ENCODE results near the gene TMEM59L.

TMEM59L gene

DNA sequence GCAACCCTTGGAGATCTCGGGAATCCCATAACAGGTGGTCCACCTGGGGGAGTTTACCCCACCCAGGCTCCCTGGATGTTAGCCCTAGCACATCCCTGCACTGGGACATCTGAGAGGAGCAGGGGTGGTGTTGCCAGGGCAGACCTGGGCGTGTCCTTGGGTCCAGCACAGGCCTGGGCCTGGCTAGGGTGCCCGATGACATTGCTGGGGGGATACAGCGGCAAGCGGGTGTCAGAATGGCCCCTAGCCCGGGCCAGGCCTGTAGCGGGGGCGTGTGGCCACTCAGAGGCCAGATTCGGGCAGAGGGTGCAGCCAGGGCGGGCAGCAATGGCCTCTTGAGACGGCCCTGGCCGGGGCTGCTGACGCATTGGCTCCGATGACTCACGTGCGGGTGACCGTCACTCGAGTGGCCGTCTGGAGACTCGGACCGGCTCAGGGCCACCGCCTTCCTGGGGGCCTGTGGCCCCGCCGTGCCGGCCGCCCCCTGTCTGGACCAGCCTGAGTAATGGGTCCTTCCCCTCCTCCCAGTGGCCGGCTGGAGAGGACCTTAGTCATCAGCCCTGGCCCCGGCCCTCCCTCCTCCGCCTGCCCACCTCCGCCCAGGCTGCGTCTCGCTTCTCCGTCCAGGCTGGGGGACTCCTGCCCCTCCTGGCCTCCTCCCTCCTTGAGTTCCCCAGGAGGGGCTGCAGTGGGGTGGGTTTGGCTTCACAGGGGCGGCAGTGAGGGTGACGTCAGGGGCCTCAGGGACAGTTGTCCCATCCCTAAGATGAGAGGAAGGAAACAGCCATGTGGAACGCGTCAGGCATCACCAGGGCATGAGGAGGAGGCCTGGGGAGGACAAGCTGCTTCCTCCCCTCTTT is 47.6 kb downstream of the TMEM59L start:
- DNase-seq = no peak

GRCh38 chr19:18660939-18661670 is 48.4 kb downstream of the TMEM59L start:
- no peak for DNase-seq

DNA sequence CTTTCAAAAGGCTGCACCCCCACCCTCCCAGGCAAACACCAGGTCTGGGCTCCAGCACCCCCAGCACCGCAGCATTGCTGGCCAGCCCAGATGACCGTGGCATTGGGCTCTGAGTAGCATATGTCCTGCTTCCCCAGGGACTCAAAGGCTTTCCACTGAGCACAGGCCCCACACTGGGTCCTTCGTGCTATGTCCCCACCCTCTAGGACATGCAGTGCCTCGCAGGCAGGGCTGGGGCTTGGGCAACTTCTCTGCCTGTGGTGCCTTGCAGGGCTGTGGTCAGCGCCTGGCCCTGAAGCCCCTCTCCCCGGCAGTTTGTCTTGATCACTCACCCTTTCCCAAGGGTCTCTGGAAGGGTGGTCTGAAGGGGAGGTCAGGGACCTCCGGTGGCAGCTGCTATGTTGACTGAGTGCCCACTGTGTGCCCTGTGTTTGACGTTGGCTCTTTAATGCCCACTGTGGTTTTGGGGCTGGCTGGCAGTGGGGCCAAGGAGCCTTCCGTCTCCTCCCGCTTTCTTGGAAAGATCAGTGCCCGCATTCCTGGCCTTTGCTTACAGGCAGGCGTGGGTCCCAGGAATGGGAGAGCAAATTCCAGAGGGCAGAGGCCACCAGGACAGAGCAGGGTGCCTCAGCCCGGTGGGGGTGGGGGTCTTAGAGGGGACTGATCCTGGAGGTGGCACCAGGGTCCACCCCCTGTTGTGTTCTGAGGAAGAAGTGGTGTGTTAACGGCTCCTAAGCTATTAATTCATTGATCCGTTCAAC is 50.5 kb downstream of the TMEM59L start:
- DNase-seq = no peak

DNA sequence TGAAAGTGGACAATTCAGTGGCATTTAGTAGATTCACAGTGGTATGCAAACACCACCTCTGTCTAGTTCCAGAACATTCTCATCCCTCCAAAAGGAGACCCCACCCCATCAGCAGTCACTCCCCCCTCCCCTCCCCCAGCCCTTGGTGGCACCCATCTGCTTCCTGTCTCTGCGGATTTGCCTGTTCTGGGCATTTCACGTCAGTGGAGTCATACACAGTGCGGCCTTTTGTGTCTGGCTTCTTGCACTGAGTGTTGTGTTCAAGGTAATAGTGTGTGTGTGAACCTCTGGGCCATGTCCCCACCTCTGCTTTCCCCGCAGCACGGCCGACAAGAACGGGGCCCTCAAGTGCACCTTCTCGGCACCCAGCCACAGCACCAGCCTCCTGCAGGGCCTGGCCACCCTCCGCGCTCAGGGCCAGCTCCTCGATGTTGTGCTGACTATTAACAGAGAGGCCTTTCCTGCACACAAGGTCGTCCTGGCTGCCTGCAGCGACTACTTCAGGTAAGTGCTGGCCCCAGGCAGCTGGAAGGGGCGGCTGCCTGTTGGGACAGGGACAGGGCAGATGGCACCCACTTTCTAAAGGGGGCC is 51.4 kb downstream of the TMEM59L start:
- DNase-seq = no peak

GRCh38 chr19:18665771-18666202 is 53.1 kb downstream of the TMEM59L start:
- no peak for DNase-seq

DNA sequence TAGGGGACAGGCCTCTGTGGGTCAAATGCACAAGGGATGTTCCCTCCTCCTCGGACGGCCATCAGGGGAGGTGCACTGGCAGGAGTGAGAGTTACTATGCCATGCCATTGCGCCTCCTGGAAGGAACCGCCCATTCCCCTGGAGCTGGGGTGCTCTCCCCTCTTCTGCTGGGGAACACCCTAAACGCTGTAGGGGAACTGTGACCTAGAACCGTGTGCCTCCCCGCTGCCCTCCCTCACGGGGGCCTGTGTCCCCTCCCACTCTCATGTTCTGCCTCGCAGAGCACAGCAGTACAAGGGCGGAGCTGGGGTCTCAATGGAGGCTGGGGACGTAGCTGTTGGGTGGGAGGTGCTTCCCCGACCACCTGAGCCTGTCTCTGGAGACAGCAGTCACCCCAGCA is 53.6 kb downstream of the TMEM59L start:
- no peak for DNase-seq

- DNase-seq = no peak
Measured at GRCh38 chr19:18666784-18667183, 54.1 kb downstream of the TMEM59L start.

DNA sequence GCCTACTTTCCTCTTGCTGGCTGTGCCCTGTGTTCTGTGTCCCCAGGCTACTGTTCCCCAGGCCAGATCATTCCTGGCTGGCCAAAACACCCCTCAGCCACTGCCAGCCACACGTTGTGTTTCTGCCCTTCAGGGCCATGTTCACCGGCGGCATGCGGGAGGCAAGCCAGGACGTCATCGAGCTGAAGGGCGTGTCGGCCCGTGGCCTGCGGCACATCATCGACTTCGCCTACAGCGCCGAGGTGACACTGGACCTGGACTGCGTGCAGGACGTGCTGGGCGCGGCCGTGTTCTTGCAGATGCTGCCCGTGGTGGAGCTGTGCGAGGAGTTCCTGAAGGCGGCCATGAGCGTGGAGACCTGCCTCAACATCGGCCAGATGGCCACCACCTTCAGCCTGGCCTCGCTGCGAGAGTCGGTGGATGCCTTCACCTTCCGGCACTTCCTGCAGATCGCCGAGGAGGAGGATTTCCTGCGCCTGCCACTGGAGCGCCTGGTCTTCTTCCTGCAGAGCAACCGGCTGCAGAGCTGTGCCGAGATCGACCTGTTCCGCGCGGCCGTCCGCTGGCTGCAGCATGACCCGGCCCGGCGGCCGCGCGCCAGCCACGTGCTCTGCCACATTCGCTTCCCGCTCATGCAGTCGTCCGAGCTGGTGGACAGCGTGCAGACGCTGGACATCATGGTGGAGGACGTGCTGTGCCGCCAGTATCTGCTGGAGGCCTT is 55.0 kb downstream of the TMEM59L start:
- no peak for DNase-seq

DNA sequence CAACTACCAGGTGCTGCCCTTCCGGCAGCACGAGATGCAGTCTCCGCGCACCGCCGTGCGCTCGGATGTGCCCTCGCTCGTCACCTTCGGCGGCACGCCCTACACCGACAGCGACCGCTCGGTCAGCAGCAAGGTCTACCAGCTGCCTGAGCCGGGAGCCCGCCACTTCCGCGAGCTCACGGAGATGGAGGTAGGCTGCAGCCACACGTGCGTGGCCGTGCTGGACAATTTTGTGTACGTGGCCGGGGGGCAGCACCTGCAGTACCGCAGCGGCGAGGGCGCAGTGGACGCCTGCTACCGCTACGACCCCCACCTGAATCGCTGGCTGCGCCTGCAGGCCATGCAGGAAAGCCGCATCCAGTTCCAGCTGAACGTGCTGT is 55.6 kb downstream of the TMEM59L start:
- DNase-seq = no peak

- no peak for DNase-seq
Measured at GRCh38 chr19:18668744-18669523, 56.3 kb downstream of the TMEM59L start.

DNA sequence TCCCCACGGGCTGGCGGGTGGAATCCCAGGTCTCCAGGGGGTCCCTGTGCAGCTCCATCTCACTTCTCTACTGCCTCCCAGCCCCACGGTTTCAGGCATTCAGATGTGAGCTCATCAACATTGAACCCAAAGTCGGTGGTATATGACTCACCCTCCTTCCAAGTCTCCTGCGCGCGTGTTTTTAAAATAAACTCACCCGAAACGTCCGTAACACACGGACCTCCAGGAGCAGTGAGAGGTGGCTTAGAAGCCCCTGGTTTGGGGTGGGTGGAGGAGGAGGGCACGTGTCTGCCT is 56.8 kb downstream of the TMEM59L start:
- no peak for DNase-seq

DNA sequence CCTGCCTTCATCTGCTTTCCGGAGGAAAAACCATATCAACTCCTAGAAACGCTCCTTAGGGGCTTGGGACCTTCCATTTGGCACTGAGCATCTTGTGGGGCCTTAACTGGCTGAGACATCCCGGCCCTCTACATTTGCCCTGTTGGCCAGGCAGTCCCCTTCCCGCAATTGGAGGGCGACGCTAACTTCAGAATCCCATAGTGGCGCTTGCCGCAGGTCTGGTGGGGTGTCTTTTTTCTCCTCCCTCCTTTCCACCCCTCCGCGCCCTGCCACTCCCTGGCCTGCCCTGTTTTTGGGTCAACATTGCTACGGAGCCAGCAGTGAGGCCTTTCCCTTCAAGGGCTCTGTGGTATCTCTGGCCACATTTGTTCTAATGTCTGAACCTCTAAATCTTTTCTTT is 57.2 kb downstream of the TMEM59L start:
- no peak for DNase-seq

- no peak for DNase-seq
Measured at GRCh38 chr19:18670312-18670711, 57.6 kb downstream of the TMEM59L start.

All from COR-L47 (cell line).